Smooth muscle cell (in vitro differentiated cells): Measurements from ENCODE around the gene CDC14B. TPM values are rescaled to one million over a fixed set of nuclear protein-coding genes. Genes with fewer than 3 reads are reported as not detected.

Source experiments
- DNase-seq: peaks from one replicate; lab custom pipeline; 2025; ENCODE audit not compliant: unreplicated experiment; lab: John Stamatoyannopoulos, UW
- H2AFZ ChIP-seq: fragments of 200-600 bp; sonication (generic); 2 replicates; pipeline ENCODE4 v1.6.0; 2016; ENCODE audit warnings: antibody characterized with exemption, low read depth, mild to moderate bottlenecking
- H3F3A ChIP-seq: fragments of 200-600 bp; sonication (generic); 2 replicates; pipeline ENCODE4 v1.6.0; 2017; ENCODE audit warnings: antibody characterized with exemption, low read depth
- H3K27ac ChIP-seq: fragments of 200-600 bp; sonication (generic); 2 replicates; pipeline ENCODE4 v1.5.1; 2016; ENCODE audit warnings: low read depth, mild to moderate bottlenecking
- H3K27me3 ChIP-seq: fragments of 200-600 bp; sonication (generic); 2 replicates; pipeline ENCODE4 v1.6.1; 2016; ENCODE audit warnings: low read depth, mild to moderate bottlenecking
- H3K36me3 ChIP-seq: fragments of 200-600 bp; sonication (generic); 2 replicates; pipeline ENCODE4 v1.5.1; 2016; ENCODE audit warnings: low read depth
- H3K4me1 ChIP-seq: fragments of 200-600 bp; sonication (generic); 2 replicates; pipeline ENCODE4 v1.5.1; 2016; ENCODE audit warnings: low read depth
- H3K4me2 ChIP-seq: fragments of 200-600 bp; sonication (generic); 2 replicates; pipeline ENCODE4 v1.6.0; 2016; ENCODE audit warnings: mild to moderate bottlenecking
- H3K4me3 ChIP-seq: fragments of 200-600 bp; sonication (generic); 2 replicates; pipeline ENCODE4 v1.5.1; 2016; ENCODE audit warnings: mild to moderate bottlenecking
- H3K79me2 ChIP-seq: fragments of 200-600 bp; sonication (generic); 2 replicates; pipeline ENCODE4 v1.6.0; 2016; ENCODE audit warnings: low read depth, mild to moderate bottlenecking
- H3K9ac ChIP-seq: fragments of 200-600 bp; sonication (generic); 2 replicates; pipeline ENCODE4 v1.6.0; 2016; ENCODE audit warnings: low read depth
- H3K9me3 ChIP-seq: fragments of 200-600 bp; sonication (generic); replicated peaks from 2 replicates; pipeline ENCODE4 v1.5.1; 2016; ENCODE audit warnings: low read depth
- H4K20me1 ChIP-seq: fragments of 200-600 bp; sonication (generic); 2 replicates; pipeline ENCODE4 v1.6.0; 2016; ENCODE audit warnings: low read depth
- CTCF ChIP-seq: fragments of 200-600 bp; sonication (generic); IDR thresholded peaks from 2 replicates; pipeline ENCODE4 v1.5.1; 2017; ENCODE audit warnings: borderline replicate concordance, mild to moderate bottlenecking, antibody characterized with exemption; ENCODE audit not compliant: insufficient read depth, poor library complexity, severe bottlenecking
- WGBS: methylation state at CpG from one replicate; pipeline ENCODE4 v1.1.7; 2016; ENCODE audit warnings: low lambda C conversion rate; 5-methylcytosine and 5-hydroxymethylcytosine counted together
- polyA plus RNA-seq: library from polyadenylated mRNA; unstranded; fragments of >200 nt; fragmentation: Nextera tagmentation; extraction: Ambion mirVana; gene quantifications from 2 replicates; pipeline ENCODE4 v1.2.1, GENCODE V29; 2016
- total RNA-seq: library from RNA; depleted of rRNA; stranded (reverse); fragments of >200 nt; gene quantifications from 2 replicates; pipeline ENCODE4 v1.2.3, GENCODE V29; 2014

CDC14B gene
- total and polyA plus RNA-seq, 2 experiments from 2014 or later = 5.7 to 16.0 TPM

GRCh38 chr9:96567203-96567700 lies 52.4 kb downstream of the CDC14B start:
- peak overlapping the region; percentile 53 for H3K9ac ChIP-seq
- peak overlapping the region; percentile 87 for H3K4me3 ChIP-seq
- WGBS = 8% methylated on average over 17 of the region's 20 CpGs
- H4K20me1 ChIP-seq = peaks cover 55% of the 10 kb centered on the region
- peak overlapping the region; percentile 96 for H3K4me2 ChIP-seq
- no peaks in the 10 kb centered on the region for H3K9me3 ChIP-seq
- peak overlapping the region; percentile 29 for H3K27ac ChIP-seq
- no peak for TF ChIP-seq CTCF
- DNase-seq = no peak
- H3K79me2 ChIP-seq = no peaks in the 10 kb centered on the region
- H3K27me3 ChIP-seq = peaks cover 7% of the 10 kb centered on the region
- H2AFZ ChIP-seq = peak overlapping the region; percentile 87
- no peaks in the 10 kb centered on the region for H3F3A ChIP-seq
- H3K36me3 ChIP-seq = no peaks in the 10 kb centered on the region
- peaks cover 9% of the 10 kb centered on the region for H3K4me1 ChIP-seq

- TF ChIP-seq CTCF = peak; percentile 50
- Histone ChIP-seq H3K9me3 (no peaks in the 10 kb centered on the region), H2AFZ (peak overlapping the region; percentile 87), H3K36me3 (no peaks in the 10 kb centered on the region), H3K9ac (peak overlapping the region; percentile 53), H3K27ac (peak overlapping the region; percentile 29), H3K79me2 (no peaks in the 10 kb centered on the region), H3K27me3 (peaks cover 7% of the 10 kb centered on the region), H3K4me3 (peak overlapping the region; percentile 87), H3K4me1 (peaks cover 9% of the 10 kb centered on the region), H4K20me1 (peaks cover 49% of the 10 kb centered on the region), H3F3A (no peaks in the 10 kb centered on the region), H3K4me2 (peak overlapping the region; percentile 96)
- DNase-seq = peak; percentile 26
- WGBS = 2% methylated on average over 33 of the region's 59 CpGs
Observed at GRCh38 chr9:96566498-96567202, 53.0 kb downstream of the CDC14B start.

GRCh38 chr9:96565671-96566497 lies 53.8 kb downstream of the CDC14B start:
- H3K4me3 ChIP-seq = peak overlapping the region; percentile 87
- H3K4me1 ChIP-seq = peaks cover 9% of the 10 kb centered on the region
- H3K27me3 ChIP-seq = peaks cover 7% of the 10 kb centered on the region
- no peaks in the 10 kb centered on the region for H3K36me3 ChIP-seq
- 26% methylated on average over 8 of the region's 8 CpGs for WGBS
- no peak for DNase-seq
- H3K9ac ChIP-seq = peak overlapping the region; percentile 53
- H4K20me1 ChIP-seq = peaks cover 48% of the 10 kb centered on the region
- H3K27ac ChIP-seq = no peak overlapping the region
- peak overlapping the region; percentile 96 for H3K4me2 ChIP-seq
- H3K9me3 ChIP-seq = no peaks in the 10 kb centered on the region
- no peak for TF ChIP-seq CTCF
- H2AFZ ChIP-seq = no peak overlapping the region
- no peaks in the 10 kb centered on the region for H3F3A ChIP-seq
- no peaks in the 10 kb centered on the region for H3K79me2 ChIP-seq
